ENCODE results near the gene DOHH. TPM values are rescaled to one million over a fixed set of nuclear protein-coding genes. Genes with fewer than 3 reads are reported as not detected.

The DOHH gene
- total and polyA plus RNA-seq, 4 donors, result 1.4 to 12.0 (median 9.2) TPM

DNA sequence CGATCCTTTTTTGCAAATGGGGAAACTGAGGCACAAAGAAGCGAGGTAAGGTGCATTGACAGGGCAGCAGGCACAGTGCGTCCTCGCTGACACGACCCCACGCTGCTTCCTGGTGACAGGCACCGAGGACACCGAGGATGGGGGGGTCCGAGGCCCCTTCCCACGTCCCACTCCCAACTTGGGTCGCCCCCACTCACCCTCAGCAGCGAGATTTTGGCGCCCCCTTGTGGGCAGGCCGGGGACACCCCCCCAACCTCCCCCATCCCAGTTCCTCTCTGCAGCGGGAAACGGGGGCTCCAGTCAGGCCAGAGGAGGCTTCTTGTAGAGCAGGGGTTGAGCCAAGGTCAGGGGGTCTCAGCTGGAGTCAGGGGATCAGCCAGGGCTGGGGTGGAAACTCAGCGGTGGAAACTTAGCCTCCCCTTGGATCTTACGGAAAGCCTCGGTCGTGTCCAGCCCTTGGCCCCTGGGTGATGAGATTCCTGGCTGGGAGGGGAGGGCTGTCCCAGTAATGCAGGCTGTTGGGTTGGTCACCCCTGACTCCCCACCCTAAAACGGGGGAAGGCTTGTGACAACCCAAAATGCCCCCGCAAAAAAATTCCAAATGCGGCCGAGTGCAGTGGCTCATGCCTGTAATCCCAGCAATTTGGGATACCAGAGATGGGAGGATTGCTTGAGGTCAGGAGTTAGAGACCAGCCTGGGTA is 28.4 kb downstream of the DOHH start:
- no peaks in the 10 kb centered on the region for H3K36me3 ChIP-seq (ENCODE audit: control insufficient read depth in 4 of 4, insufficient read depth in 3 of 4, low read depth in 1 of 4, low read length in 3 of 4)
- no peaks in the 10 kb centered on the region for H3K9me3 ChIP-seq (ENCODE audit: control insufficient read depth in 4 of 4, low read length in 3 of 4)
- no peak overlapping the region for H3K27ac ChIP-seq (ENCODE audit: low read depth in 1 of 2, low read length in 2 of 2)
- H3K4me1 ChIP-seq (ENCODE audit: control insufficient read depth in 4 of 4, insufficient read depth in 4 of 4, low read length in 3 of 4), result peaks cover 3 to 15% (median 8%) of the 10 kb centered on the region in 4 donors
- H3K4me3 ChIP-seq (ENCODE audit: low read depth in 1 of 3, low read length in 3 of 3), result no peak overlapping the region
- no peaks in the 10 kb centered on the region for H3K27me3 ChIP-seq (ENCODE audit: control insufficient read depth in 4 of 4, insufficient read depth in 4 of 4, low read length in 3 of 4)
- DNase-seq (ENCODE audit: low spot score), result peak; percentile 51
- H3K9ac ChIP-seq (ENCODE audit: low read depth in 1 of 2, low read length in 2 of 2), result no peak overlapping the region
- TF ChIP-seq RAD21 (IDR thresholded peaks at IDR 0.05) (peak; percentile 74 to 81), TAF1 (conservative IDR thresholded peaks at IDR 0.05) (no peak), FOXA2 (IDR thresholded peaks at IDR 0.05) (no peak)
- TF ChIP-seq, protein P1, sequence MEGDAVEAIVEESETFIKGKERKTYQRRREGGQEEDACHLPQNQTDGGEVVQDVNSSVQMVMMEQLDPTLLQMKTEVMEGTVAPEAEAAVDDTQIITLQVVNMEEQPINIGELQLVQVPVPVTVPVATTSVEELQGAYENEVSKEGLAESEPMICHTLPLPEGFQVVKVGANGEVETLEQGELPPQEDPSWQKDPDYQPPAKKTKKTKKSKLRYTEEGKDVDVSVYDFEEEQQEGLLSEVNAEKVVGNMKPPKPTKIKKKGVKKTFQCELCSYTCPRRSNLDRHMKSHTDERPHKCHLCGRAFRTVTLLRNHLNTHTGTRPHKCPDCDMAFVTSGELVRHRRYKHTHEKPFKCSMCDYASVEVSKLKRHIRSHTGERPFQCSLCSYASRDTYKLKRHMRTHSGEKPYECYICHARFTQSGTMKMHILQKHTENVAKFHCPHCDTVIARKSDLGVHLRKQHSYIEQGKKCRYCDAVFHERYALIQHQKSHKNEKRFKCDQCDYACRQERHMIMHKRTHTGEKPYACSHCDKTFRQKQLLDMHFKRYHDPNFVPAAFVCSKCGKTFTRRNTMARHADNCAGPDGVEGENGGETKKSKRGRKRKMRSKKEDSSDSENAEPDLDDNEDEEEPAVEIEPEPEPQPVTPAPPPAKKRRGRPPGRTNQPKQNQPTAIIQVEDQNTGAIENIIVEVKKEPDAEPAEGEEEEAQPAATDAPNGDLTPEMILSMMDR (IDR thresholded peaks at IDR 0.05; ENCODE audit: low read depth, low read length, missing input control), result peak; percentile 68
- 31% methylated on average over 24 of the region's 24 CpGs for WGBS

DNA sequence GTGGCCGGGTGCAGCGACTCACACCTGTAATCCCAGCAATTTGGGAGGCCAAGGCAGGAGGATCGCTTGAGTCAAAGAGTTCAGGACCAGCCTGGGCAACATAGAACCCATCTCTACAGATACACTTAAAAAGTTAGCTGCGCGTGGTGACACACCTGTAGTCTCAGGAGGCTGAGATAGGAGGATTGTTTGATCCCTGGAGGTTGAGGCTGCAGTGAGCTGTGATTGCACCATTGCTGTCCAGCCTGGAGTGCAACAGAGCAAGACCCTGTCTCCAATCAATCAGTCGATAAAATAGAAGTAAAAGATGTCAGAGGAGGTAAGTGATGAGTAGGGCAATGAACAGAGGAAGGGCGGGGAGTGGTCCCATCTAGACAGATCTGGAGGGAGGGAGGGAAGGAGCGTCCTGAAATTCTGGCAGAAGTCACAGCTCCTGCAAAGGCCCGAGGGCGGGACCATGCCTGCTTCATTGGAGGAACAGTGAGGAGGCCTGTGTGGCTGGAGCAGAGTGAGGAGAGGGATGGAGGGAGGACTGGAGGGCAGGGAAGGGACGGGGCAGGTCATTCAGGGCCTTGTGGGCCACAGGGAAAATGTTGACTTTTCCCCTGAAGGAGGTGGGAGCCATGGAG is 29.9 kb downstream of the DOHH start:
- H3K27me3 ChIP-seq (ENCODE audit: control insufficient read depth in 4 of 4, insufficient read depth in 4 of 4, low read length in 3 of 4), result no peaks in the 10 kb centered on the region
- no peaks in the 10 kb centered on the region for H3K36me3 ChIP-seq (ENCODE audit: control insufficient read depth in 4 of 4, insufficient read depth in 3 of 4, low read depth in 1 of 4, low read length in 3 of 4)
- no peak overlapping the region for H3K27ac ChIP-seq (ENCODE audit: low read depth in 1 of 2, low read length in 2 of 2)
- TF ChIP-seq, protein P2, sequence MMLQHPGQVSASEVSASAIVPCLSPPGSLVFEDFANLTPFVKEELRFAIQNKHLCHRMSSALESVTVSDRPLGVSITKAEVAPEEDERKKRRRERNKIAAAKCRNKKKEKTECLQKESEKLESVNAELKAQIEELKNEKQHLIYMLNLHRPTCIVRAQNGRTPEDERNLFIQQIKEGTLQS (IDR thresholded peaks at IDR 0.05), result no peak
- TF ChIP-seq FOXA1 (IDR thresholded peaks at IDR 0.05), result no peak
- TF ChIP-seq YY1 (IDR thresholded peaks at IDR 0.05), result no peak
- TF ChIP-seq FOXA2 (IDR thresholded peaks at IDR 0.05), result no peak
- TF ChIP-seq JUND (IDR thresholded peaks at IDR 0.05), result no peak
- no peak for TF ChIP-seq GABPA (IDR thresholded peaks at IDR 0.05 in 1 of 2, conservative IDR thresholded peaks at IDR 0.05 in 1 of 2)
- no peak for TF ChIP-seq NR2F2 (IDR thresholded peaks at IDR 0.05)
- no peak for TF ChIP-seq HNF4G (IDR thresholded peaks at IDR 0.05)
- TF ChIP-seq, protein P3, sequence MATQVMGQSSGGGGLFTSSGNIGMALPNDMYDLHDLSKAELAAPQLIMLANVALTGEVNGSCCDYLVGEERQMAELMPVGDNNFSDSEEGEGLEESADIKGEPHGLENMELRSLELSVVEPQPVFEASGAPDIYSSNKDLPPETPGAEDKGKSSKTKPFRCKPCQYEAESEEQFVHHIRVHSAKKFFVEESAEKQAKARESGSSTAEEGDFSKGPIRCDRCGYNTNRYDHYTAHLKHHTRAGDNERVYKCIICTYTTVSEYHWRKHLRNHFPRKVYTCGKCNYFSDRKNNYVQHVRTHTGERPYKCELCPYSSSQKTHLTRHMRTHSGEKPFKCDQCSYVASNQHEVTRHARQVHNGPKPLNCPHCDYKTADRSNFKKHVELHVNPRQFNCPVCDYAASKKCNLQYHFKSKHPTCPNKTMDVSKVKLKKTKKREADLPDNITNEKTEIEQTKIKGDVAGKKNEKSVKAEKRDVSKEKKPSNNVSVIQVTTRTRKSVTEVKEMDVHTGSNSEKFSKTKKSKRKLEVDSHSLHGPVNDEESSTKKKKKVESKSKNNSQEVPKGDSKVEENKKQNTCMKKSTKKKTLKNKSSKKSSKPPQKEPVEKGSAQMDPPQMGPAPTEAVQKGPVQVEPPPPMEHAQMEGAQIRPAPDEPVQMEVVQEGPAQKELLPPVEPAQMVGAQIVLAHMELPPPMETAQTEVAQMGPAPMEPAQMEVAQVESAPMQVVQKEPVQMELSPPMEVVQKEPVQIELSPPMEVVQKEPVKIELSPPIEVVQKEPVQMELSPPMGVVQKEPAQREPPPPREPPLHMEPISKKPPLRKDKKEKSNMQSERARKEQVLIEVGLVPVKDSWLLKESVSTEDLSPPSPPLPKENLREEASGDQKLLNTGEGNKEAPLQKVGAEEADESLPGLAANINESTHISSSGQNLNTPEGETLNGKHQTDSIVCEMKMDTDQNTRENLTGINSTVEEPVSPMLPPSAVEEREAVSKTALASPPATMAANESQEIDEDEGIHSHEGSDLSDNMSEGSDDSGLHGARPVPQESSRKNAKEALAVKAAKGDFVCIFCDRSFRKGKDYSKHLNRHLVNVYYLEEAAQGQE (IDR thresholded peaks at IDR 0.05), result no peak
- no peak for DNase-seq (ENCODE audit: low spot score)
- no peak overlapping the region for H3K9ac ChIP-seq (ENCODE audit: low read depth in 1 of 2, low read length in 2 of 2)
- 62% methylated on average over 11 of the region's 11 CpGs for WGBS
- H3K9me3 ChIP-seq (ENCODE audit: control insufficient read depth in 4 of 4, low read length in 3 of 4), result no peaks in the 10 kb centered on the region
- peaks cover 3 to 22% (median 10%) of the 10 kb centered on the region in 4 donors for H3K4me1 ChIP-seq (ENCODE audit: control insufficient read depth in 4 of 4, insufficient read depth in 4 of 4, low read length in 3 of 4)
- H3K4me3 ChIP-seq (ENCODE audit: low read depth in 1 of 3, low read length in 3 of 3), result no peak overlapping the region

All from liver (tissue), 9 donors.